Measurements from ENCODE around the gene AKNA. TPM values are rescaled to one million over a fixed set of nuclear protein-coding genes. Genes with fewer than 3 reads are reported as not detected.

AKNA gene
- polyA plus RNA-seq, 2 of the 4 experiments (the other 2 are of a cell fraction) = 2.7 to 4.6 TPM

DNA sequence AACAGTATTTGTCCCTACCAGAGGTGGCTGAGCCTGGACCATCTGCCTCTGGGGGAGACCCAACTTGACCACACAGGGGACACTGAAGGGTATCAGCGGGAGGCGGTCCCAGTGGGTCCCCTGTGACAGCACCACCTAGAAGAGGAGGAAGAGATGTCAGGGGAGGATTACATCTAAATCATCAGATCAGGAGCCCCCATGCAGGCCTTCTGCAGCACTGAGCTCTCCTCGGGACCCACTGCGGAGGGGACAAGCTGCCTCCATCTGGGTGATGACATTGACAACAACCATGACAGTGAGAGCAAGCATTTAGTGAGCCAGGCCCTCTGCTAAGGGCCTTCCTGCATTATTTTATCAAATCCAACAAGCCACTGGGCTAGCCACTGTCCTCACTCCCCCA lies 45.8 kb downstream of the AKNA start (continued):
- TF ChIP-seq POLR2A (IDR thresholded peaks at IDR 0.05; ENCODE audit: low read length) (no peak), CBX2 (IDR thresholded peaks at IDR 0.05; ENCODE audit: borderline replicate concordance, low read depth) (no peak), PBX3 (IDR thresholded peaks at IDR 0.05) (no peak), TP53 (CRISPR knock-in tag; IDR thresholded peaks at IDR 0.05) (no peak), MAFK (IDR thresholded peaks at IDR 0.05; ENCODE audit: partially characterized antibody) (no peak)

GRCh38 chr9:114341152-114341830 lies 46.5 kb downstream of the AKNA start:
- 85% methylated on average over 12 of the region's 12 CpGs for WGBS (ENCODE audit: missing lambda C conversion rate)
- H3K4me3 ChIP-seq = no peak overlapping the region
- no peaks in the 10 kb centered on the region for H3K4me1 ChIP-seq
- ChIA-PET CTCF (interaction anchor here (1.5 to 2.6 kb wide), 4 partner anchors 23 to 233 kb away, joined by 4 to 7 read pairs (median 4); no protein-coding TSS in a partner anchor), POLR2A (no interaction called here)
- TF ChIP-seq NFE2L2 (conservative IDR thresholded peaks at IDR 0.05; ENCODE audit: low read length) (no peak), HDAC2 (IDR thresholded peaks at IDR 0.05) (no peak), ELK1 (IDR thresholded peaks at IDR 0.05; ENCODE audit: low read depth, low read length) (no peak), POLR2A (IDR thresholded peaks at IDR 0.05; ENCODE audit: low read length) (no peak), PHF8 (IDR thresholded peaks at IDR 0.05; ENCODE audit: borderline replicate concordance, low read depth) (no peak), CHD4 (IDR thresholded peaks at IDR 0.05; ENCODE audit: borderline replicate concordance) (no peak), RCOR1 (IDR thresholded peaks at IDR 0.05; ENCODE audit: low read depth, low read length) (no peak), KDM1A (IDR thresholded peaks at IDR 0.05; ENCODE audit: low read depth) (no peak), FOSB (CRISPR knock-in tag; IDR thresholded peaks at IDR 0.05) (no peak), ESRRA (IDR thresholded peaks at IDR 0.05; ENCODE audit: borderline replicate concordance, low read length) (no peak), BHLHE40 (IDR thresholded peaks at IDR 0.05; ENCODE audit: low read depth, low read length) (no peak), HEYL (CRISPR knock-in tag; IDR thresholded peaks at IDR 0.05) (no peak), RARB (CRISPR knock-in tag; IDR thresholded peaks at IDR 0.05) (no peak), JUNB (IDR thresholded peaks at IDR 0.05) (no peak), REST (IDR thresholded peaks at IDR 0.05) (no peak), MAZ (IDR thresholded peaks at IDR 0.05; ENCODE audit: borderline replicate concordance, low read depth, low read length) (no peak)
- TF ChIP-seq, protein P1, sequence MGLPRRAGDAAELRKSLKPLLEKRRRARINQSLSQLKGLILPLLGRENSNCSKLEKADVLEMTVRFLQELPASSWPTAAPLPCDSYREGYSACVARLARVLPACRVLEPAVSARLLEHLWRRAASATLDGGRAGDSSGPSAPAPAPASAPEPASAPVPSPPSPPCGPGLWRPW (IDR thresholded peaks at IDR 0.05) = no peak
- TF ChIP-seq, protein P2, sequence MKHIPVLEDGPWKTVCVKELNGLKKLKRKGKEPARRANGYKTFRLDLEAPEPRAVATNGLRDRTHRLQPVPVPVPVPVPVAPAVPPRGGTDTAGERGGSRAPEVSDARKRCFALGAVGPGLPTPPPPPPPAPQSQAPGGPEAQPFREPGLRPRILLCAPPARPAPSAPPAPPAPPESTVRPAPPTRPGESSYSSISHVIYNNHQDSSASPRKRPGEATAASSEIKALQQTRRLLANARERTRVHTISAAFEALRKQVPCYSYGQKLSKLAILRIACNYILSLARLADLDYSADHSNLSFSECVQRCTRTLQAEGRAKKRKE (CRISPR knock-in tag; IDR thresholded peaks at IDR 0.05; ENCODE audit: low read depth) = no peak
- no peak overlapping the region for H3K27ac ChIP-seq
- ATAC-seq = no peak
- DNase-seq (ENCODE audit: low read depth in 1 of 2, low spot score in 1 of 2) = no peak
- no peaks in the 10 kb centered on the region for H3K9me3 ChIP-seq
- FAIRE-seq = no peak
- H3K4me2 ChIP-seq = no peak overlapping the region
